CD4-positive, alpha-beta T cell treated with Interleukin-17A for 1 hour (primary cell): ENCODE measurements around the gene CORIN.
"Not testable (repeated sequence)": the region's sequence is repeated elsewhere in the genome, so short reads cannot be mapped to it uniquely, and the experiment has no call there.

Source experiments
- DNase-seq: peaks from one replicate; pipeline ENCODE4 v3.0.0-alpha.2; 2020

The CORIN gene

GRCh38 chr4:47718696-47719095, 119.2 kb downstream of the CORIN start:
- DNase-seq, result no peak

GRCh38 chr4:47717188-47717587, 120.7 kb downstream of the CORIN start:
- no peak for DNase-seq

GRCh38 chr4:47715716-47716416, 122.0 kb downstream of the CORIN start:
- no peak for DNase-seq

DNA sequence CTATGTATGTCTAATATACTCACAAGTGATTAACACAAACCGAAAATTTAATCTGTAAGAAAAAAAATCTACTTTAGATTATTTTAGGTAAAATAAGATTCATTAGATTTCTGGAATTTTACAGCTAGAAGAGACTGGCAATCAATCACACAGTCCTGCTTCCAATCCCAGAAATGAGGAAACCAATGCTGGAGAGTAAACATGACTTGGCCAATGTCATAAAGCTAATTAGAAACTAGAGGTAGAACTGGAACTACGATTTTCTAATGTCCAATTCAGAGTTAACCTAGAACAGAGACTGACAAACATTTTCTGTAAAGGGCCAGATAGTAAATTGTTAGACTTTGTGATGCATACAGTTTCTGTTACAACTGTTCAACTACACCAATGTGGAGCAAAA, 123.6 kb downstream of the CORIN start:
- no peak for DNase-seq

GRCh38 chr4:47713129-47713834, 124.6 kb downstream of the CORIN start:
- no peak for DNase-seq

GRCh38 chr4:47711646-47712045, 126.2 kb downstream of the CORIN start:
- DNase-seq, result no peak

GRCh38 chr4:47711183-47711582, 126.7 kb downstream of the CORIN start:
- no peak for DNase-seq

- DNase-seq, result not testable (repeated sequence)
Observed at GRCh38 chr4:47706352-47706751, 131.5 kb downstream of the CORIN start.

- DNase-seq, result no peak
Observed at GRCh38 chr4:47705326-47705981, 132.4 kb downstream of the CORIN start.

GRCh38 chr4:47704693-47705325, 133.1 kb downstream of the CORIN start:
- no peak for DNase-seq

GRCh38 chr4:47703956-47704355, 133.9 kb downstream of the CORIN start:
- no peak for DNase-seq

DNA sequence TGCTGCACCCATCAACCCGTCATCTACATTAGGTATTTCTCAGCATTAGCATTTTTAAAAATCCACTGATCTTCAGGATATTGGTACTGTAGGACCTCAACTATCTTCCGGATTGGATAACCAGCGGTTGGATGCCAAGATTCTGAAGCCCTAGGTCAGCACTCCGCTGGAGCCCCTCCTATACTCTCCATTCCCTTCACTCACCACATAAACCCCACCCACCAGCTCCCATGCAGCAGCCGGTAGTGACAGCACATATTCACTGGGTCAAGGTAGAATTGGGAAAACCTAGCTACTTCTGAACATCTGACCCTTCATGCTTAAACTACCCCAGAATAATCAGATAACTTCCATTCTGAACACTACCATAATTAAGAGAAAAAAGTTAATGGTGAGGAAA, 134.9 kb downstream of the CORIN start:
- no peak for DNase-seq

DNA sequence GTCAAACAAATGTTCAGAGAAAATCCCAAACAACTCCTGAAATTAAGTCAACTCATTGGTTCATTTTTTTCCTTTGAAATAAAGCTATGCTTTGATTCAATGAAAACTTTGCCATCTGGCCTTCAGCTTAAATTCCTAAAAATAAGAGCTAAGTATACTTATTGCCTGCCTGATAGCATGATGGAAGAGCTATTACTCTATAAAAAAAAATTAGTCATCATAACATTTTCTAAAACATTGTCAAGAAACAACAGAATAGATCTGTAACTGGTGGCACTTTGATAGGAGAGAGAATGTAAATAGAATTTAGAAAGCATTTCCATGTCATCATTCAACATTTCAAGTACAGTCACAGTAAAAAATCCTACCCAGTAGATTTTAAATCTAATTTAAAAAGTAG, 136.6 kb downstream of the CORIN start:
- DNase-seq, result no peak

DNA sequence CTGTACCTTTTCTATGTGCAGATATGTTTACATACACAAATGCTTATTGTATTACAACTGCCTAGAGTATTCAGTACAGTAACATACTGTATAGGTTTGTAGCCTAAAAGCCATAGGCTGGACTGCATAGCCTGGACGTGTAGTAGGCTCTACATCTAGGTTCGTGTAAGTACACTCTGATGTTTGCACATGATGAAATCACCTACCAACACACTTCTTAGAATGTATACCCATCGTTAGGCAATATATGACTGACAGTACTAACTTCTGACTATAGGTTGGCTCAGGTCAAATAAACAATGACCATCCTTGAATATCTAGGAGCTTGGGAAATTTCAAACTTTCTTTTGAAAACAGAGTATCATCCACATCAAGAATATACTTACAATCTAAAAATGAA, 139.0 kb downstream of the CORIN start:
- no peak for DNase-seq

GRCh38 chr4:47696823-47697222, 141.0 kb downstream of the CORIN start:
- DNase-seq, result no peak

GRCh38 chr4:47695260-47695659, 142.6 kb downstream of the CORIN start:
- no peak for DNase-seq

DNA sequence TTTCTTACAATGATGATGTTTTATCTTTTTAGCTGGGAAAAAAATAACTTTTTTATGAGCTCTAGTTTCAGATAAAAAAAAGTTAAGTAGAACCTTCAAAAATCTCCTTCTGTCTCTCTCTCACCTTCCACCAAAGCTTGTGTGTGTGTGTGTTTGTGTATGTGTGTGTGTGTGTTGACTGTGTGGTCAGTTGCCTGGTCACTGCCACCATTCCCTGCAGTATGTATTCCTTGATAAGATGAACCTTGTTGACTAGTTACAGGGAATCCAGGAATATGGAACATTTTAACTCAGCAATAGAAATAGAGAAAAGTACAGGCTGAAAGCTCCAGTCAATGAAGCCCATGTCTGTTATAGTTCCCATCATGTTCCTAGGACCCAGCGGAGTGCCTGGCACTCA, 143.5 kb downstream of the CORIN start:
- no peak for DNase-seq

DNA sequence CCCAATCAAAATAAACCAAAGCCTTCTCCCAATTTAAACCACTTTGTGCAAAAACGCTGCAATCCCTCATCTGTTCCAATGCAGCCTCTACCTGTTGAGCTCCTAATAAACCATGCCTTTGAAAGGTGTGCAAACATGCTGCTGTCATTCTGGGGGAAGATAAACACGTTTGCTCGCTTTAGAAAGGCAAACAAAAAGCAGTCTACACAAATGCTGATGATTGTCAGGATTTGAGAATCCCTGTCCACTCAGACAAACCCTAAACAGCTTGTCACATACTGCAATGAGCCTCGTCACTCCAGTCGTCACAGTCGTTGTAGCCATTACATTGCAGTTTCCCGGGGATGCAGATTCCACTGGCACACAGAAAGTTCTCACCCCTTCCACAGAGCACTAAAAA, 145.2 kb downstream of the CORIN start:
- no peak for DNase-seq

DNA sequence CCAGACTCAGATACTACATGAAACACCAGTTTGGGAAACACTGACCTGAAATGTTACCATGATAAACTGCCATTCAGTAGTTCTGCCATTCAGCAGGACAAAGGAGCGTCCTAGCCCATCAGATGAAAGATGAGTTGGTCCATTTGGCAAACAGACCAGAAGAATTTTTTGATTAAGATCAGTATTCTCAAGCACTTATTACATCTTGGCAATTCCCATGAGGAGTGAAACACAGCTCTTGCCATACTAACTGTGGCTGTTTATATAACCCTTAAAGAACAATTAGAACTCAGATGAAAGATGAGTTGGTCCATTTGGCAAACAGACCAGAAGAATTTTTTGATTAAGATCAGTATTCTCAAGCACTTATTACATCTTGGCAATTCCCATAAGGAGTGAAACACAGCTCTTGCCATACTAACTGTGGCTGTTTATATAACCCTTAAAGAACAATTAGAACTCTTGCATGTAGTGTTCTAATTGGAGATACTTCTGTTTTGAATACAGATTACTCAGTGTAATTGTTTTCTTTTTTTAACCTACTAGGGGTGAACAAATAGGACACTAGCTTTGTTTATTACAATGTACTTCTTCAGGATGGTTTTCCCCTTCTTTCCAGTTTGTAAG, 146.0 kb downstream of the CORIN start:
- DNase-seq, result not testable (repeated sequence)

DNA sequence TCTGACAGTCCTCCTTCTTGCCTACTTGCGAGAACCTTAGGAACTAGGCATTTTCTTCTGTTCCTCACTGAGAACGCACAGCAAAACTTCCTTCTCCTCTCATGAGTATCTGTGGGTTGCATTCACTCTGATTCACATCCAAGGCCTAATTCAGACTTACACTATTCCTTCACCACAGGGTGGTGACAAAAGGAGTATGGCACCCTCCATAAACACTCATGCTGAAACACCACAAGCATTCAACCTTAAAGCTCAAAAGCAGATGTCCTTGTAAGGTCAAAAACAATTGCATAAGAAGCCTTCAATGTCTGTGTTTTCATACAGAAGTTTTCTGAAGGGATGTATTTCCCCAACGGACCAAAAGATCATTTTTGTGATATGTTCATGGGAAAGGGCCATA, 147.3 kb downstream of the CORIN start:
- DNase-seq, result no peak

DNA sequence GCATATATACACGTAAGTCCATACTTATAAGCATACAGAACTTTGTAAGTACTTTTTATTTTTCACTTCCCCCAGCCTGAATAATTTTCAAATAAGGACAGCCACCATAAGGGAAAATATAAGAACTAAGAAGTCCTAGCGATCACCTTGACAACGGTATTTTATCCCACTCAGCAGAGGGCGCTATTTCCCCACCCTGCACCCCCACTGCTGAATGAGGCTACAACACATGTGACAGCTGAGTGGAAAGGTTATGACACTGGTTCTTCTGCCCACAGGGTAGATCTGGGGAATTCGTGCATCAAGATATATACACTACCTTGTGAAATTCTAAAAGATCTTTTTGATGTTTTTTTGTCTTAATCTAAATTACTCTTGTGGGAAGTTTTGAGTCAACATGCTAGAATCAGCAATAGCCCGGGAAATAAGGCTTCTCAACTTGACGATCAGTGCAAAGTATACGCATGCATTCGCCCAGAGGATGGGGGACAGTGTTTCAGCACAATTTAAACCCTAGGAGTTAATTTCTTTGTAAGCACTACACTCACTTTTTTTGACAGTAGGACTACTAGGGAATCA, 151.5 kb downstream of the CORIN start:
- DNase-seq, result peak; percentile 68

GRCh38 chr4:47675806-47676205, 162.1 kb downstream of the CORIN start:
- no peak for DNase-seq

- DNase-seq, result no peak
Observed at GRCh38 chr4:47674144-47674543, 163.7 kb downstream of the CORIN start.
